Urinary bladder (tissue), 4 donors: ENCODE measurements around the gene CTIF. TPM values are rescaled to one million over a fixed set of nuclear protein-coding genes. Genes with fewer than 3 reads are reported as not detected.

Experiments
- DNase-seq: peaks from one replicate; pipeline ENCODE4 v3.0.0-alpha.2; 2015; ENCODE audit errors: extremely low spot score
- H3K27ac ChIP-seq: one replicate; pipeline ENCODE4 v1.5.1; 2013; ENCODE audit warnings: low read depth, mild to moderate bottlenecking, moderate library complexity
- H3K36me3 ChIP-seq: one replicate; pipeline ENCODE4 v1.6.1; 2013; ENCODE audit warnings: mild to moderate bottlenecking, moderate library complexity; ENCODE audit not compliant: insufficient read depth
- H3K4me1 ChIP-seq: one replicate; pipeline ENCODE4 v1.6.1; 2013; ENCODE audit warnings: mild to moderate bottlenecking, moderate library complexity; ENCODE audit not compliant: insufficient read depth
- H3K4me3 ChIP-seq: one replicate; pipeline ENCODE4 v1.5.1; 2013; ENCODE audit warnings: low read depth, low read length
- WGBS: extraction: QIAGEN DNeasy Blood & Tissue Kit; methylation state at CpG from one replicate; pipeline ENCODE4 v1.1.7; 2013; 5-methylcytosine and 5-hydroxymethylcytosine counted together
- polyA plus RNA-seq: library from polyadenylated mRNA; stranded (reverse); fragments of 200-250 nt; gene quantifications from one replicate; pipeline ENCODE4 v1.2.3, GENCODE V29; 2013
- total RNA-seq: library from RNA; depleted of rRNA; stranded (reverse); fragments of >200 nt; gene quantifications from one replicate; pipeline ENCODE4 v1.2.3, GENCODE V29; 2014
- donor health status: healthy with polysubstance abuse.
- donor health status: healthy.

The CTIF gene
- total and polyA plus RNA-seq, 2 donors = 26.6 to 50.3 TPM

DNA sequence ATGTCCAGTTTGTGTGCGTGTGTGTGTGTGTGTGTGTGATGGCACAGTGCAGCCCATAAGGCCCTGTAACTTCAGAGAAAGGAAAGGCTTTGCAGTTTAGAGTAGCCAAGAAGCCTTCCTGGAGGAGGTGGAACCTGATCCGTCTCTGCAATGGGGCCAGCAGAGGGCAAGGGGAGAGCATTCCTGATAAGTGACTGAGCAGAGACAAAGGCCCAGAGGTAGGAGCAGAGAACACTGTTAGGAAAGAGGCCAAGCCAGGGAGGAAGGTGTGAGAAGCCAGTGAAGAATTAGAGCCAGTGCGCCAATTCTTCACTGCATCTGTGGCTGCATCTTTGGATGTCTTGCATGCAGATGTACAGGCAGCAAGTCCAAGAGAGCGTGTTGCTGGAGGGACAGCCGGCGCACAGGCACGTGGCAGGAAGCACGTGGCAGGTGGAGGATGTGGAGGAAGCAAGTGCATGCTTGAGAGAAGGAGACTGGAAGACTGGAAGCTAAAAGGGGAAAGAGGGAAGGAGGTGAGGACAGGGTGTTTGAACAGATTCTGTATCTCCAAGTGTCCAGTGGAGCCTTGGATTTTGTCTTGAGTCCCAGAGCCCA lies 196.3 kb downstream of the CTIF start:
- Histone ChIP-seq H3K36me3 (no peaks in the 10 kb centered on the region), H3K27ac (no peak overlapping the region), H3K4me3 (no peak overlapping the region), H3K4me1 (no peaks in the 10 kb centered on the region)
- DNase-seq = no peak
- WGBS = 77% methylated on average over 8 of the region's 8 CpGs

DNA sequence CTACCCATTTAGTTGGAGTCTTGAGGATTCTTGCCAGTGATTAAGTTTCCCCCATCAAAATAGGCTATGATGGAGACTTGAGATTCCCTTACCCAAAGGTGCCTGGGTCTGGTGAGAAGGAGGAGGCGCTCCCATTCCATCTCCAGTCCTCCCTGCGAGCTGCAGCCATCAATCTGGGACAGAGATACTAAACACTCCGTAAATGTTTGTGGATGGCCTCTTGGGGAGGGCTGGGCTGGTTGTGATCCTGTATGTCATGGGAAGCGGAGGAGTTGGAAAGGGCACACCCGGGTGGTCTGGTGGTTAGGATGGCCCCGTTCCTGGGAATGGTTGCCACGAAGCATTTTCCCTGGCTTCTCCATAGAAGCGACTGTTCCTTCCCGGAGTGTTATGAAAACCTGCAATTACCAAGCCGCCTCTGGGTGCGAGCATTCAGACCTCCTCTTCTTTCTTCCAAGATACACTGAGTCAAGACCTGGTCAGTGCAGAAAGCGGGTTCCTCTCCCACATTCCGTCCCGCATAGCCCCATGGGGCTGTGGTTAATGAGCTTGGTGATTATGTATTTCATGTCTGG lies 196.9 kb downstream of the CTIF start:
- 88% methylated on average over 14 of the region's 14 CpGs for WGBS
- H3K4me3 ChIP-seq = no peak overlapping the region
- no peaks in the 10 kb centered on the region for H3K36me3 ChIP-seq
- no peak for DNase-seq
- H3K4me1 ChIP-seq = no peaks in the 10 kb centered on the region
- H3K27ac ChIP-seq = no peak overlapping the region

DNA sequence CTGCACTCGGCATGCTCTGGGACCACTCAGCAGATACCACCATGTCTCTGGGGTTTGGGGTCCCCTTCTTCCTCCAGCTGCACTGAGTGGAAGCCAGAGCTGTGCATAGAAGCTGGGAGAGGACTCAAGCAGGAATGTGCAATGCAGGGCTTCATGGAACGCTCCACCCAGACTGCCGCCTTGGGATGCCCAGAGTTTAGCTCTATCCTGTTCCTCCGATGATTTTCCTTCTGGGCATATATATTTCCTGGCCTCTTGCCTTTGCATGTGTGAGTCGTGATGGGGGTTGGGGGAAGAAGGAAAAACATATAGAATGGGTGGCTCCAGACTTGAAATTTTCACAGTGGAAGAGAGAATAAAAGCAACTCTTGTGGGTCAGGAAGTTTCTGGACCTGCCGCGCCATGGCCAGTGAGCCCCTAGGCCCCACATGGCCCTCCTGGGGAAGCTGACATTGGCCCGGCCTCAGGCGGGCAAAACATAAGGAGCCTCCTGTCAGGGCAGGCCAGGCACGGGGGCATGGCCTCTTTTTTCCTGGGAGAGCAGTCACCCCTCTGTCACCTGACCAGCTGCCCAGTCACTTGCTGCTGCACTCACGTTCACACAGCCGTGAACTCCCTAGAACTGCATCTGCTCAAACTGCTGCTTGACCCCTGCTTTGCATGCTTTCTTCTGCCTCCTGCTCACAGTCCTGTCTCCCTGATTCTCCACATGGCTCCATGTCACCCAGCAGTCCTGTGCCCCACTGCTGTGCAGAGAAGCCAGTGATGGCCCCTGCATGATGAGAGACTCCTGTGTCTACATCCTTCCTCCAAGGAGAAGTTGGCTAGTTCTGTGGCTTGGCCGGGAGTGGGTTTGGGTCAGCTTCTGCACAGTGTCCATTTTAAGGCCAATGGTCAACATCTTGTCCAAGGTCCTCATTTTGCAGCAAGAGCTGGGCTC lies 197.8 kb downstream of the CTIF start:
- no peaks in the 10 kb centered on the region for H3K36me3 ChIP-seq
- 90% methylated on average over 13 of the region's 13 CpGs for WGBS
- DNase-seq = no peak
- H3K27ac ChIP-seq = no peak overlapping the region
- H3K4me1 ChIP-seq = no peaks in the 10 kb centered on the region
- no peak overlapping the region for H3K4me3 ChIP-seq

DNA sequence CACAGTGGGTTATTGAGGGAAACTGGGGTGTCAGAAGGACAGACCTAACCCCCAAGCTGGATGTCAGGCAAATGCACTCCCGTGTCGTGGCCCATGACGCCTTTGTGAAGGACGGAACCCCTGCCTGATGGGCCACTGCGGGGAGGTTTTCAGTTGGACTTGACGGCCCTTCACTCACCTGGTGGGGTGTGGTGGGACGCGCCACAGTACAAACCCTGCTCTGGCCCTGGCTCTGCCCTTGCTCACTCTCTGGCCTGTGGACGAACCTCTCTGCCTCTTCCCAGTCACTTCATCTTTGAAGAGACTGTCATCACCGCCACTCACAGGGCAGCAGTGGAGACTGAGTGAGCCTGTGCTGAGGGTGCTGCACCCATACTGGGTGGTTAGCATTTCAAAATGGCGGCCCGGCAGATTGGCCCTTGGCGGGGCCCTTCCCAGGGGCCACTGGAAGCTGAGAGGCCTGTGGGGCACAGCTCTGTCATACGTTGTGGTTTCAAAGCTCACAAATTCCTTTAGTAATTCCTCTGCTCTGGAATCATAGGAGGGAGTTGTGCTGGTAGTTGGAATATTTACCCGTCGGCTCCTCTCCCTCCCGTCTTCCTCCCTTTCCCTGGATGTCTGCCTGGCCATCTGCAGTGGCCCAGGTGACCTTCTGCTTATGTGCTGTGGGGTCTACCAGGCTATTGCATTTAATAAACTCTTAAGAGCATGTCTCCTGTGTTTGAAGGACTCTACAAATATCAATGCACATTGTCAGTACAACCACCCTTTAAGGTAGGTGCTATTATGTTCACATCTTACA lies 200.6 kb downstream of the CTIF start:
- DNase-seq = no peak
- H3K4me1 ChIP-seq = no peaks in the 10 kb centered on the region

DNA sequence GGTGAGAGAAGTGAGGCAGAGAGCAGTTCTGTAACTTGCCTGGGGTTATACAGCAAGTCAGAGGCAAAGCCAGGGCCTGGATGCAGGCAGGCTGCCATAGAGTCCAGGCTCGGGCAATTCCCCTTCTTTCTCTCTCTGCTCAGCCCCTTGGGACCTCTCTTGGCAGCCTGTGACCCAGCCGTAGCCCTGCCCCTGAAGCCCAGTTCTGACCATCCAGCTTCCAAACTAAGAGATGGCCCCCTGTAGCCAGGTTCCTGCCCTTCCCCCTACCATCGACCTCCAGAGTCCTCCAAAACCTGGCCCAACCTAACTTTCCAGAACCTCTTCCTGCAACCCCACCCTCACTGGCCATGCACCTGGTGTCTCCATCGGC lies 201.2 kb downstream of the CTIF start:
- Histone ChIP-seq H3K4me3 (no peak overlapping the region), H3K4me1 (no peaks in the 10 kb centered on the region), H3K36me3 (no peaks in the 10 kb centered on the region), H3K27ac (no peak overlapping the region)
- WGBS = 65% methylated on average over 4 of the region's 4 CpGs
- DNase-seq = no peak

More for the DNA sequence above, 200.6 kb downstream of the CTIF start:
- no peak overlapping the region for H3K4me3 ChIP-seq
- H3K36me3 ChIP-seq = no peaks in the 10 kb centered on the region
- no peak overlapping the region for H3K27ac ChIP-seq
- 79% methylated on average over 17 of the region's 17 CpGs for WGBS

DNA sequence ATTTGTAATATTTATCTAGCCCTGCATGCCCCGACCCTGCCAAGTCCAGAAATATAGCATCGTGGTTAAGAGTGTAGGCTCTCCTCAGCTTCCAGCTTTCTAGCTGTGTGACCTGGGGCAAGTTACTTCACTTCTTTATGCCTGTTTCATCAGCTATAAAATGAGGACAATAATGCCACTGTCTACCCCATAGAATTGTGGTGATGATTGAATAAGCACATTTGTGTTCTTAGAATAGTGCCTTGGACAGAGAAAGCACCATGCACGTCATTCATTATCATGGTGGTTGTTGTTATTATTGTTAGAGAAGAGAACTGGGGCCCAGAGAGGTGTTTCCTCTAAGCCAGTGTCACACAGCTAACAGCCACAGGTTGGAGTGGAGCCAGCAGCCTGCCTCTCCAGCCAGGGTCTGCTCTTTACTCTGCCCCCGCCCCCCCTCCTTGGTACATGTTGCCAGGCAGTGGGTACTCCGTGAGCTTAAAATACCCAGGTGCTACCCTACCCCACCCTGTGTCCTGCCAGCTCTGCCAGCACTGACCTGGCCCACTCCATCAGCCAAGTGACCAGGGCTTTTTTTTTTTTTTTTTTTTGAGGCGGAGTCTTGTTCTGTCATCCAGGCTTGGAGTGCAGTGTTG lies 202.1 kb downstream of the CTIF start:
- H3K36me3 ChIP-seq = no peaks in the 10 kb centered on the region
- no peak for DNase-seq
- H3K4me3 ChIP-seq = no peak overlapping the region
- H3K4me1 ChIP-seq = no peaks in the 10 kb centered on the region
- no peak overlapping the region for H3K27ac ChIP-seq
- WGBS = 88% methylated on average over 6 of the region's 6 CpGs

DNA sequence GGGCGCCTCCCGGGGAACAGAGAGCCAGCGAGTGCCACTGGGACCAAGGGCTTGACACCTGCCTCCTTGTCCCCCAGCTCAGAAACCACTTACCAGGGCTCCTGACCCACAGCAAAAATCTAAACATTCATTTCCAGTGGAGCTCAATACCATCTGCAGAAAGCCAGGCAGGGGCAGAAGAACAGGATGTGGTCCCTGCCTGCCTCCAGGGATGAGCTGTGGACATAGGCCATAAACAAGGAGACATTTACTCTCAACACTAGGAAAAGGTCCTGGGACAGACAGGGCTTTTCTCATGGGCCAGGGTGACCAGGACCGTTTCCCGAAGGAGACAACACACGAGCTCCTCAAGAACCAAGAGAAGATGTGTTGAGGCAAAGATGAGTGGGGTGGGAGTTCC lies 203.0 kb downstream of the CTIF start:
- no peak for DNase-seq
- WGBS = 95% methylated on average over 6 of the region's 6 CpGs
- no peak overlapping the region for H3K27ac ChIP-seq
- H3K4me3 ChIP-seq = no peak overlapping the region
- no peaks in the 10 kb centered on the region for H3K36me3 ChIP-seq
- no peaks in the 10 kb centered on the region for H3K4me1 ChIP-seq

DNA sequence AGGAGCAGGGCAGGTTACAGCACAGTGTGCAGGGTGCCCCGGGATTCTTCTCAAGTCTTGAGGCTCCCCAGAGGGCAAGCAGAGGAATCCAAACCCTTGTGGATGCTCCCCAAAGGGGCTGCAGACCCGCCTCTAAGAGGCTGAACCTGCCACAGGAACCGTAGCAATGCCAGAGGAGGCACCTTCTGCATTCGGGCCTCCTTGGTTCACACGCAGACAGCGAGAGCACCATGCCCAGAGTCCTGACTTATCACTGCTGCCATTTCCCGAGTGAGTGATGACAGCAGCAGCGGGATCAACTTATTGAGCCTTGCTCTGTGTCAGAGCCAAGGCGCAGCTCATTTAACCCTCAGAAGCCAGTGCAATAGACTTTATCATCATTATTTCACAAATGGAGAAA lies 203.5 kb downstream of the CTIF start:
- Histone ChIP-seq H3K27ac (no peak overlapping the region), H3K4me1 (no peaks in the 10 kb centered on the region), H3K36me3 (no peaks in the 10 kb centered on the region), H3K4me3 (no peak overlapping the region)
- DNase-seq = no peak
- WGBS = 62% methylated on average over 9 of the region's 9 CpGs

DNA sequence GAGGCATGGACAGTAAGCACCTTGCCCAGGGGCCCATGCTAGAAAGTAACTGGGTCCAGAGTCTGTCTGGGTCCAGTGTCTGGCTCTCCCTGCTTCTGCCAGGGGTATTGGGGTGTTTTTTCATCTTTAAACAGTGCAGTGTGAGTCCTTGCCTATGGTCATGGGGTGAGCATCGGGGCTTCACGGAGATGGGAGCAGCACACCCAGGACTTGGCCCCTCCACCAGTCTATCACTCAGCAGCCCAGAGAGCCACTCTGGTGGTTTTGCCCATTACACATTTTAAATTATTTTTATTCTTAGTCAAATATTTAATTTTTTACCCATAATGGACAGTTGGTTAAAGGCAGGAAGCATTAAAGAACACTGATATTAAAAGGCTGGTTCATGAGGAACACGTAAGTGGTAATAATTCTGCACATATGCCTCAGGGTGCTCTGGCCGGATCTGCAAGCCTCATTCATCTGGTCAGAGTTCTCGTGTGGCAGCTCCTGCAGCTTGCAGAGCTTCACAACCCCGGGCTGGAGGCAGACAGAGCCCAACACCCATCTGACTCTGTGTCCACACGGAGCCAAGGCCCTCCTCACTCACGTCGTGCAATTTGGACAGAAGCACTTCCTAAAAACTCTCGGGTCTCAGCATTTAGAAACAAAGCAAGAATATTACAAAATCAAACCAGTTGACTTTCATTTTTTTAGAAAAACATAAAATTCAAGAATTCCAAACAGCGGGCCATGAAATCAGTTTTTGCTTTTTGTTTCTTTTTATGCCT lies 204.1 kb downstream of the CTIF start:
- no peak overlapping the region for H3K4me3 ChIP-seq
- no peaks in the 10 kb centered on the region for H3K4me1 ChIP-seq
- no peak overlapping the region for H3K27ac ChIP-seq
- WGBS = 37% methylated on average over 11 of the region's 11 CpGs
- DNase-seq = no peak
- H3K36me3 ChIP-seq = no peaks in the 10 kb centered on the region

DNA sequence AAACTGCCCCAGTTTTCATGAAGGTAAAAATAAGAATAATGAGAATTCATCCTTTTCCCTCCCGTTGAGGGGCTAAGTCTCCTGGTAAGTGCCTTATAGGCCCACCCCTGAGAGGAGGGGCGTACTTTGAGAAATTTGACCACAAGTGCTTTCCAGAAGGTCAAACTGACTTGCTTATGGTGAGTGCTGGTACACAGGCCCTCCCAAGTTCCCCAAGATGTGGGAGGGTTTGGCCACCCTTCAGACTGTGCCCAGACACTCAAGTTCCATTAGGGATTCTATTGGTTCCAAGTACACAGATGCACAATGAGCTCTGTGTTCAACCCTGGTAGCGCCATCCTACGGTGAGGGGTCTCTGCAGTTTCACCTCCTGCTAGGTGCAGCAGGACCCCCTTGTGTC lies 205.1 kb downstream of the CTIF start:
- 77% methylated on average over 4 of the region's 4 CpGs for WGBS
- DNase-seq = no peak
- no peaks in the 10 kb centered on the region for H3K36me3 ChIP-seq
- H3K27ac ChIP-seq = no peak overlapping the region
- no peaks in the 10 kb centered on the region for H3K4me1 ChIP-seq
- H3K4me3 ChIP-seq = no peak overlapping the region

DNA sequence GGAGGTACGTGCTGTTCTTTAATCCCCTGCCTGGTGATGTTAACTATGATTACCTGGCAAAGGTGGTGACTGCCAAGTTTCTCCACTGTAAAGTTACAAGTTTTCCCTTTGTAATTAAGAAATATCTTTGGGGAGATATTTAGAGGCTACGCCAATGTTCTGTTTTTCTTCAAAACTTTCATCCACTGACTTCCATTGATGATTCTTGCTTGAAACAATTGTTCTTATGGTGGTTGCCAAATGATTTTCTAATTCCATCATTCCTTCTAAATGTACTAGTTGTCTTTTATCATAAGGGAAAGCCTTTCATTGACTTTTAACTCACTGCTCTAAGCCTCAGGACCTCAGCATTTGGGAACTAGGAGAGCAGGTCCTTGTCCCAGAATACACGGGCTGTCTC lies 206.5 kb downstream of the CTIF start:
- no peaks in the 10 kb centered on the region for H3K36me3 ChIP-seq
- 94% methylated on average over 3 of the region's 3 CpGs for WGBS
- no peak overlapping the region for H3K27ac ChIP-seq
- no peak overlapping the region for H3K4me3 ChIP-seq
- no peaks in the 10 kb centered on the region for H3K4me1 ChIP-seq
- DNase-seq = no peak

DNA sequence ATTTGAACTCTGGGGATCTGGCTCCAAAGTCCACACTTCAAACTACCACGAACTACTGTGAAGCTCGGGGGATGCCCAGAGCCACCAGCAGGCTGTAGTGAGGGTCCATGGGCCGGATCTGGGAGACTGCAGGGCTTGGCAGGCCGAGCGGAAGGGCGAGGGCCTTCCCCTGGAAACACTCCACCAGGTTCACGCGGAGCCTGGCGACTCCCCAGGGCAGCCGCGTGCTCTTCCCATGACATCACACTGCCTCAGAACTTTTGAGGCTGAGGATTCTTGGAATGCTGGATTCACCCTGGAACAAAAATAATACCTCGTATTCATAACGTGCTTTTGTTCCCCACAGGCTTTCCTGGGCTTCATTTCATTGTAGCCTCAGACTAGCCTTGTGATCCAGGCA lies 210.9 kb downstream of the CTIF start:
- Histone ChIP-seq H3K36me3 (no peaks in the 10 kb centered on the region), H3K27ac (no peak overlapping the region), H3K4me3 (no peak overlapping the region), H3K4me1 (no peaks in the 10 kb centered on the region)
- whole genome bisulfite sequencing = 39% methylated on average over 13 of the region's 13 CpGs
- DNase-seq = no peak
